IMR-90 (cell line): ENCODE measurements around the gene AQP4. TPM values are rescaled to one million over a fixed set of nuclear protein-coding genes. Genes with fewer than 3 reads are reported as not detected.

ENCODE experiments used
- ATAC-seq: fragments of 200-7000 bp; cut with Tn5 transposase; 2 replicates; pipeline ENCODE4 v1.9.1; 2020; ENCODE audit warnings: low read depth, mild to moderate bottlenecking, moderate library complexity
- BruUV-seq: library from RNA; stranded (reverse); fragments of 400-500 nt; replicated peaks from 2 replicates; lab custom pipeline; 2021; lab: Mats Ljungman, UMichigan
- CTCF ChIA-PET: fragments of 300-600 bp; formaldehyde crosslinking; extraction: SDS; loops from one replicate; lab custom pipeline; 2021; ENCODE audit warnings: antibody characterized with exemption; lab: Yijun Ruan, JAX
- POLR2A ChIA-PET: fragments of 300-600 bp; sonication (Branson Sonifier 250); formaldehyde crosslinking; loops from one replicate; lab custom pipeline; 2022; ENCODE audit warnings: antibody characterized with exemption; ENCODE audit not compliant: unreplicated experiment; lab: Charles Lee
- DNase-seq: peaks from one replicate; pipeline ENCODE4 v3.0.0; 2013
- H2AFZ ChIP-seq: replicated peaks from 2 replicates; pipeline ENCODE3; 2013; ENCODE audit warnings: low read length, mild to moderate bottlenecking; ENCODE audit not compliant: poor library complexity
- H2AK5ac ChIP-seq: 2 replicates; pipeline ENCODE4 v1.6.1; 2013; ENCODE audit warnings: low read depth, low read length, inconsistent platforms
- H2AK9ac ChIP-seq: replicated peaks from 2 replicates; pipeline ENCODE3; 2013; ENCODE audit warnings: mild to moderate bottlenecking, low read depth, low read length, moderate library complexity; ENCODE audit not compliant: poor library complexity
- H2BK120ac ChIP-seq: 2 replicates; pipeline ENCODE4 v1.6.1; 2013; ENCODE audit warnings: low read depth, low read length, inconsistent platforms
- H2BK15ac ChIP-seq: 3 replicates; pipeline ENCODE4 v1.6.1; 2013; ENCODE audit warnings: low read depth, low read length, inconsistent platforms
- H2BK20ac ChIP-seq: 2 replicates; pipeline ENCODE4 v1.6.1; 2013; ENCODE audit warnings: low read depth, mild to moderate bottlenecking, inconsistent platforms, low read length, moderate library complexity
- H2BK5ac ChIP-seq: 2 replicates; pipeline ENCODE4 v1.6.1; 2013; ENCODE audit warnings: mild to moderate bottlenecking, low read depth, low read length, inconsistent platforms; ENCODE audit not compliant: poor library complexity, severe bottlenecking
- H3K14ac ChIP-seq: replicated peaks from 2 replicates; pipeline ENCODE4 v1.6.1; 2013; ENCODE audit warnings: low read depth, low read length, inconsistent platforms
- H3K18ac ChIP-seq: 2 replicates; pipeline ENCODE4 v1.6.1; 2013; ENCODE audit warnings: low read depth, low read length, control low read depth
- H3K23ac ChIP-seq: 2 replicates; pipeline ENCODE4 v1.6.1; 2013; ENCODE audit warnings: low read depth, low read length, inconsistent platforms
- H3K27ac ChIP-seq: 2 replicates; pipeline ENCODE4 v1.5.1; 2013; ENCODE audit warnings: mild to moderate bottlenecking, control low read depth, low read length; ENCODE audit not compliant: insufficient read depth
- H3K27me3 ChIP-seq: 2 replicates; pipeline ENCODE4 v1.6.1; 2013; ENCODE audit warnings: low read length; ENCODE audit not compliant: control insufficient read depth, insufficient read depth
- H3K36me3 ChIP-seq: 2 replicates; pipeline ENCODE4 v1.6.1; 2013; ENCODE audit warnings: low read length, mixed read lengths; ENCODE audit not compliant: control insufficient read depth, insufficient read depth
- H3K4ac ChIP-seq: 2 replicates; pipeline ENCODE4 v1.6.1; 2013; ENCODE audit warnings: low read depth, low read length, inconsistent platforms
- H3K4me1 ChIP-seq: 2 replicates; pipeline ENCODE4 v1.6.1; 2013; ENCODE audit warnings: low read length, mixed read lengths; ENCODE audit not compliant: control insufficient read depth, insufficient read depth
- H3K4me2 ChIP-seq: 2 replicates; pipeline ENCODE4 v1.6.1; 2013; ENCODE audit warnings: low read depth, mild to moderate bottlenecking, control low read depth, low read length, moderate library complexity
- H3K4me3 ChIP-seq: 2 replicates; pipeline ENCODE4 v1.5.1; 2013; ENCODE audit warnings: low read depth, mild to moderate bottlenecking, control low read depth, low read length, moderate library complexity; ENCODE audit not compliant: insufficient read depth
- H3K56ac ChIP-seq: 2 replicates; pipeline ENCODE4 v1.6.1; 2013; ENCODE audit warnings: low read length, inconsistent platforms; ENCODE audit not compliant: insufficient read depth; ENCODE audit errors: extremely low read depth
- H3K79me1 ChIP-seq, 2 experiments: 2 replicates each; pipeline ENCODE4 v1.6.1; 2013; ENCODE audit warnings: low read length in 2 of 2, inconsistent platforms in 1 of 2, low read depth in 1 of 2
- H3K9ac ChIP-seq: 2 replicates; pipeline ENCODE4 v1.6.1; 2013; ENCODE audit warnings: low read depth, low read length, control low read depth
- H3K9me1 ChIP-seq: 2 replicates; pipeline ENCODE4 v1.6.1; 2013; ENCODE audit warnings: low read length, inconsistent platforms; ENCODE audit not compliant: insufficient read depth
- H3K9me3 ChIP-seq: 2 replicates; pipeline ENCODE4 v1.6.1; 2013; ENCODE audit warnings: low read length; ENCODE audit not compliant: control insufficient read depth, insufficient read depth
- H4K20me1 ChIP-seq: 2 replicates; pipeline ENCODE4 v1.6.1; 2013; ENCODE audit warnings: low read length, inconsistent platforms; ENCODE audit not compliant: insufficient read depth
- H4K5ac ChIP-seq: 2 replicates; pipeline ENCODE4 v1.6.1; 2013; ENCODE audit warnings: mild to moderate bottlenecking, low read depth, low read length, control low read depth
- H4K8ac ChIP-seq, 2 experiments: 2 replicates each; pipeline ENCODE4 v1.6.1; 2013; ENCODE audit warnings: low read depth in 2 of 2, low read length in 2 of 2, control low read depth in 1 of 2, inconsistent platforms in 1 of 2
- H4K91ac ChIP-seq: 2 replicates; pipeline ENCODE4 v1.6.1; 2013; ENCODE audit warnings: low read depth, low read length, inconsistent platforms; ENCODE audit not compliant: insufficient read depth
- BHLHE40 ChIP-seq: fragments of 150-350 bp; IDR thresholded peaks from 2 replicates; pipeline ENCODE4 v1.6.1; 2016; ENCODE audit warnings: mild to moderate bottlenecking, low read depth, low read length
- CEBPB ChIP-seq: IDR thresholded peaks from 2 replicates; pipeline ENCODE4 v1.6.1; 2012; ENCODE audit warnings: low read depth, low read length, improper control_type of control experiment
- CHD1 ChIP-seq: IDR thresholded peaks from 2 replicates; pipeline ENCODE4 v1.6.1; 2012; ENCODE audit warnings: low read depth, low read length, improper control_type of control experiment
- FOS ChIP-seq: fragments of 150-350 bp; IDR thresholded peaks from 2 replicates; pipeline ENCODE4 v1.6.1; 2016; ENCODE audit warnings: low read depth, low read length
- MAZ ChIP-seq: IDR thresholded peaks from 2 replicates; pipeline ENCODE4 v1.6.1; 2012; ENCODE audit warnings: low read depth, mild to moderate bottlenecking, low read length, improper control_type of control experiment, moderate library complexity, borderline replicate concordance
- MXI1 ChIP-seq: IDR thresholded peaks from 2 replicates; pipeline ENCODE4 v1.6.1; 2012; ENCODE audit warnings: low read depth, mild to moderate bottlenecking, low read length, moderate library complexity, borderline replicate concordance
- POLR2A ChIP-seq: IDR thresholded peaks from 2 replicates; pipeline ENCODE4 v1.6.1; 2012; ENCODE audit warnings: mild to moderate bottlenecking, low read depth, low read length
- RAD21 ChIP-seq: IDR thresholded peaks from 2 replicates; pipeline ENCODE4 v1.6.1; 2012; ENCODE audit warnings: low read length, improper control_type of control experiment
- RCOR1 ChIP-seq: IDR thresholded peaks from 2 replicates; pipeline ENCODE4 v1.6.1; 2012; ENCODE audit warnings: mild to moderate bottlenecking, low read length, improper control_type of control experiment; ENCODE audit not compliant: insufficient replicate concordance
- SMC3 ChIP-seq: fragments of 150-350 bp; IDR thresholded peaks from 2 replicates; pipeline ENCODE4 v1.6.1; 2016; ENCODE audit warnings: low read depth, mild to moderate bottlenecking, antibody characterized with exemption, low read length, moderate library complexity
- WGBS, 2 experiments: methylation state at CpG; one replicate each; pipeline versions ENCODE4 v1.1.5 to v1.1.7; 2013; ENCODE audit warnings: missing lambda C conversion rate in 2 of 2; ENCODE audit not compliant: insufficient read length in 1 of 2; ENCODE audit errors: extremely low coverage in 2 of 2; 5-methylcytosine and 5-hydroxymethylcytosine counted together
- dilution Hi-C: fragments of 300-500 bp; cut with HindIII; formaldehyde crosslinking; loops from one replicate; pipeline ENCODE4 v1.14.3; 2018; ENCODE audit warnings: low sequenced_read_pairs; ENCODE audit not compliant: unreplicated experiment
- in situ Hi-C: fragments of 300-500 bp; cut with MboI; formaldehyde crosslinking; loops from 3 replicates; pipeline ENCODE4 v1.14.3; 2019; ENCODE audit warnings: low sequenced_read_pairs, inconsistent platforms, mixed read lengths
- intact Hi-C: fragments of 100-400 bp; cut with micrococcal nuclease; formaldehyde crosslinking; loops from 2 replicates; pipeline ENCODE4 v1.10.0; 2022
- polyA plus RNA-seq, 3 experiments: library from polyadenylated mRNA; depleted of rRNA; stranded (reverse); fragments of >200 nt; gene quantifications; 2 replicates each; pipeline ENCODE4 v1.2.3, GENCODE V29; 2012; ENCODE audit warnings: low replicate concordance in 1 of 3
- total RNA-seq: library from RNA; depleted of rRNA; stranded (reverse); fragments of >200 nt; gene quantifications from 2 replicates; pipeline ENCODE4 v1.2.3, GENCODE V29; 2012
- TF ChIP-seq, protein P1 (sequence below): fragments of 150-350 bp; IDR thresholded peaks from 2 replicates; pipeline ENCODE4 v1.6.1; 2016; ENCODE audit warnings: low read depth, mild to moderate bottlenecking, low read length, moderate library complexity, borderline replicate concordance
- TF ChIP-seq, protein P2 (sequence below): conservative IDR thresholded peaks from 2 replicates; pipeline ENCODE4 v1.5.1; 2012; ENCODE audit warnings: mild to moderate bottlenecking, low read depth, low read length, improper control_type of control experiment
- TF ChIP-seq, protein P3 (sequence below): fragments of 150-350 bp; IDR thresholded peaks from 2 replicates; pipeline ENCODE4 v1.6.1; 2017; ENCODE audit warnings: mild to moderate bottlenecking, antibody characterized with exemption, low read length, low read depth

AQP4 gene
- total and polyA plus RNA-seq, 2 of the 4 experiments (the other 2 are of a cell fraction): not detected

DNA sequence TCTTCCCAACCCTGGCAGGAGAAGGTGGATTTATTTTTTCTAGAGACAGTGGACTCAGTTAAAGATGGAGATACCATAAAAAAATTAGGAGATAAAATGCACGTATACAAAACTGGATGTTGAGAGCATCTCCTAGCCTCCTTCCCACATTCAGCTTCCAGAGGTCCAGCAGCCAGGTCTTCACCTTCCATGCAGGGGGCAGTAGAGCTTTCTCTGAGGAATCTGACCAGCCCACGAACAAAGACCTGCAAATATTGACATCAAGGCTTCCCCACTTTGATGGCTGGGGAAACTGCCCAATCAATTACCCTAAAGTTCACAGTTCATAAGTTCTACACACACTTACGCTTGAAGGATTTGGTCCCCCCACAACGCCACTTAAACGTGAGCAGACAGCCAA is 24.5 kb downstream of the AQP4 start:
- CTCF ChIA-PET: no interaction called here
- DNase-seq: no peak
- H4K5ac ChIP-seq: no peak overlapping the region
- intact Hi-C loops: no loop called here
- no peak overlapping the region for H4K91ac ChIP-seq
- H3K56ac ChIP-seq: no peak overlapping the region
- no peaks in the 10 kb centered on the region for H3K79me1 ChIP-seq
- H3K4ac ChIP-seq: no peak overlapping the region
- H2AK5ac ChIP-seq: no peak overlapping the region
- H2AFZ ChIP-seq: no peak overlapping the region
- H2AK9ac ChIP-seq: no peak overlapping the region
- peaks cover 7% of the 10 kb centered on the region; the same call in 1 of the 2 replicates for H3K9me3 ChIP-seq
- dilution Hi-C loops: no loop called here
- no peak overlapping the region for H3K9ac ChIP-seq
- no peak overlapping the region for H2BK20ac ChIP-seq
- no peak overlapping the region for H2BK15ac ChIP-seq
- in situ Hi-C loops: no loop called here
- BruUV-seq: no TSS peak
- H3K4me1 ChIP-seq: no peaks in the 10 kb centered on the region
- TF ChIP-seq CEBPB (no peak), MXI1 (no peak), MAZ (no peak), BHLHE40 (no peak), POLR2A (no peak), RAD21 (no peak), RCOR1 (no peak), CHD1 (no peak), SMC3 (no peak), FOS (no peak)
- TF ChIP-seq, protein P1, sequence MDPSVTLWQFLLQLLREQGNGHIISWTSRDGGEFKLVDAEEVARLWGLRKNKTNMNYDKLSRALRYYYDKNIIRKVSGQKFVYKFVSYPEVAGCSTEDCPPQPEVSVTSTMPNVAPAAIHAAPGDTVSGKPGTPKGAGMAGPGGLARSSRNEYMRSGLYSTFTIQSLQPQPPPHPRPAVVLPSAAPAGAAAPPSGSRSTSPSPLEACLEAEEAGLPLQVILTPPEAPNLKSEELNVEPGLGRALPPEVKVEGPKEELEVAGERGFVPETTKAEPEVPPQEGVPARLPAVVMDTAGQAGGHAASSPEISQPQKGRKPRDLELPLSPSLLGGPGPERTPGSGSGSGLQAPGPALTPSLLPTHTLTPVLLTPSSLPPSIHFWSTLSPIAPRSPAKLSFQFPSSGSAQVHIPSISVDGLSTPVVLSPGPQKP: no peak
- TF ChIP-seq, protein P2, sequence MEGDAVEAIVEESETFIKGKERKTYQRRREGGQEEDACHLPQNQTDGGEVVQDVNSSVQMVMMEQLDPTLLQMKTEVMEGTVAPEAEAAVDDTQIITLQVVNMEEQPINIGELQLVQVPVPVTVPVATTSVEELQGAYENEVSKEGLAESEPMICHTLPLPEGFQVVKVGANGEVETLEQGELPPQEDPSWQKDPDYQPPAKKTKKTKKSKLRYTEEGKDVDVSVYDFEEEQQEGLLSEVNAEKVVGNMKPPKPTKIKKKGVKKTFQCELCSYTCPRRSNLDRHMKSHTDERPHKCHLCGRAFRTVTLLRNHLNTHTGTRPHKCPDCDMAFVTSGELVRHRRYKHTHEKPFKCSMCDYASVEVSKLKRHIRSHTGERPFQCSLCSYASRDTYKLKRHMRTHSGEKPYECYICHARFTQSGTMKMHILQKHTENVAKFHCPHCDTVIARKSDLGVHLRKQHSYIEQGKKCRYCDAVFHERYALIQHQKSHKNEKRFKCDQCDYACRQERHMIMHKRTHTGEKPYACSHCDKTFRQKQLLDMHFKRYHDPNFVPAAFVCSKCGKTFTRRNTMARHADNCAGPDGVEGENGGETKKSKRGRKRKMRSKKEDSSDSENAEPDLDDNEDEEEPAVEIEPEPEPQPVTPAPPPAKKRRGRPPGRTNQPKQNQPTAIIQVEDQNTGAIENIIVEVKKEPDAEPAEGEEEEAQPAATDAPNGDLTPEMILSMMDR: no peak
- TF ChIP-seq, protein P3, sequence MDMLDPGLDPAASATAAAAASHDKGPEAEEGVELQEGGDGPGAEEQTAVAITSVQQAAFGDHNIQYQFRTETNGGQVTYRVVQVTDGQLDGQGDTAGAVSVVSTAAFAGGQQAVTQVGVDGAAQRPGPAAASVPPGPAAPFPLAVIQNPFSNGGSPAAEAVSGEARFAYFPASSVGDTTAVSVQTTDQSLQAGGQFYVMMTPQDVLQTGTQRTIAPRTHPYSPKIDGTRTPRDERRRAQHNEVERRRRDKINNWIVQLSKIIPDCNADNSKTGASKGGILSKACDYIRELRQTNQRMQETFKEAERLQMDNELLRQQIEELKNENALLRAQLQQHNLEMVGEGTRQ: no peak
- H3K14ac ChIP-seq: no peak overlapping the region
- no CpG with 5 or more reads among the region's 5 CpGs for WGBS, 2 experiments
- no peaks in the 10 kb centered on the region for H3K9me1 ChIP-seq
- no peak overlapping the region for H3K18ac ChIP-seq
- no peaks in the 10 kb centered on the region for H3K36me3 ChIP-seq
- no peak overlapping the region for H3K4me3 ChIP-seq
- H3K4me2 ChIP-seq: no peak overlapping the region
- no peak overlapping the region for H3K27ac ChIP-seq
- no peak for ATAC-seq
- H2BK120ac ChIP-seq: no peak overlapping the region
- H3K27me3 ChIP-seq: no peaks in the 10 kb centered on the region
- no peaks in the 10 kb centered on the region for H4K20me1 ChIP-seq
- no peak overlapping the region for H2BK5ac ChIP-seq
- H4K8ac ChIP-seq: no peak overlapping the region
- POLR2A ChIA-PET: no interaction called here
- no peak overlapping the region for H3K23ac ChIP-seq
